ENCODE results near the gene CHST3.

- TF ChIP-seq CTCF (IDR thresholded peaks at IDR 0.05 in 8 of 11, conservative IDR thresholded peaks at IDR 0.05 in 3 of 11) (no peak), POLR2A (IDR thresholded peaks at IDR 0.05) (no peak), POLR2AphosphoS5 (IDR thresholded peaks at IDR 0.05) (no peak)
Observed at GRCh38 chr10:71990706-71991269, 26.6 kb downstream of the CHST3 start.

Data from spleen (tissue), 7 donors.